ENCODE results near the gene FIBCD1.

The FIBCD1 gene

GRCh38 chr9:130938652-130939404 lies at the start of gene FIBCD1:
TSS of gene FIBCD1 (minus strand) at chr9:130939247. CDS start at chr9:130938607, 640 bp downstream.
- peak; percentile 39 for DNase-seq

- DNase-seq = no peak
These were observed 49.3 kb upstream of the FIBCD1 start for GRCh38 chr9:130988400-130988747.

- no peak for DNase-seq
These were observed 48.8 kb upstream of the FIBCD1 start for GRCh38 chr9:130987738-130988399.

DNA sequence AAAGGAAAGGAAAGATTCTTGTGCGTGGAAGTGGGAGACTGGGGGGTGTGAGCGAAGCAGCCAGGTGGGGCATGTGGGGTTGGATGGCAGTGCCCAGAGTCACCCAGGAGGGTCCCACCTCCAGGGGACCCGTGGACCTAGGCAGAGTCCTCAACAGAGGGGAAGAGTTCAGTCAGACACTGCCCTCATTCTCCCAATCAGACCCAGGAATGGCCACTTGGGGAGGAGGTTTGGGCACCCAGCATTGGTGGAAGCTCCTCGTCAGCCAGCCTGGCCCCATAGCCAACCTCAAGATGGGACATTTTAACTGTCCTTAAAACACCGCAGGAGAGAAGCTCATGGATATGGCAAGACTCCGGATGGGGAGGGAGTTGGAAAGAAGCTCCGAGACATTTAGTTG lies 48.0 kb upstream of the FIBCD1 start:
- DNase-seq = no peak

DNA sequence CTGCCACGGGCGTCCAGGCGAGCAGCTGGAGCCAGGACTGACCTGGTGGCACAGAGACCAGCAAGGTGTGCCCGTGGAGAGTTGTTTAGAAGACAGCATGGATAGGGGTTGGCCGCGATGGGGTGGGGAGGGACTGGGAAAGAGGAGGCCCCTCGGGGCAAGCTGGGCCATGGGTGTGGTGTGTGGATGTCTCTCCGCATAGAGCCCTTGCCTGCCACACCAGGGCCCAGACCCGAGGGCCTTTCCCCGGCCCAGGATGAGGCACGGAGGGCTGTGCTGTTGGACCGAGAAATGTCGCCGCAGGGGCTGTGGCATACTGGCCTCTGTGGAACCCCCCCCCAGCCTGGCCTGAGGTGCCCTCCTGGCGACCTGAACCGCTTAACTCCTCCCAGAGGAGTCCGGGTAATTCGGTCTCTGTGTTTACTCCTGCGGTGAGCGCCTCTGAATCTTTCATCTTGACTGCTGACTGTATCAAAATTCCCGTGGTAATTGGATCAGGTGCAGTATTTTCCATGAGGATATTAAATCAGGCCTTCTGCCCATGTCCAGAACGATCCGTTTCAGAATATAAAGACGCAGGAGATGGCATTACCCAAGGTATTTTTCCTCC lies 47.4 kb upstream of the FIBCD1 start:
- DNase-seq = no peak

GRCh38 chr9:130985606-130986162 lies 46.6 kb upstream of the FIBCD1 start:
- no peak for DNase-seq

DNA sequence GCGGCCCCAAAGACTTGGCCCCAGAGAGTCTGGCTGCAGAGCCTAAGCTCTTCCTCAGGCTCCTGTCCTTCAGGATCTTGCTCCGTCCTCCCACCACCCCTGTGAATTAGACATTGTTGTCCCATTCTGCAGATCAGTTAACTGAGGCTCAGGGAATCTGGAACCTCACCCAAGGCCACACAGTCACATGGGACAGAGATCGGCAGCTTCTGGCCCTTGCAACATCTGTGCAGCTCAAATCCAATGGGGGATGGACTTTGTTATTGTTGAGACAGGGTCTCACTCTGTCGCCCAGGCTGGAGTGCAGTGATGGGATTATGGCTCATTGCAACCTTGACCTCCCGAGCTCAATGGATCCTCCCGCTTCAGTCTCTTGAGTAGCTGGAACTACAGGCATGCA lies 46.0 kb upstream of the FIBCD1 start:
- DNase-seq = no peak

- no peak for DNase-seq
These were observed 45.5 kb upstream of the FIBCD1 start for GRCh38 chr9:130984521-130984920.

- no peak for DNase-seq
These were observed 44.9 kb upstream of the FIBCD1 start for GRCh38 chr9:130983970-130984369.

DNA sequence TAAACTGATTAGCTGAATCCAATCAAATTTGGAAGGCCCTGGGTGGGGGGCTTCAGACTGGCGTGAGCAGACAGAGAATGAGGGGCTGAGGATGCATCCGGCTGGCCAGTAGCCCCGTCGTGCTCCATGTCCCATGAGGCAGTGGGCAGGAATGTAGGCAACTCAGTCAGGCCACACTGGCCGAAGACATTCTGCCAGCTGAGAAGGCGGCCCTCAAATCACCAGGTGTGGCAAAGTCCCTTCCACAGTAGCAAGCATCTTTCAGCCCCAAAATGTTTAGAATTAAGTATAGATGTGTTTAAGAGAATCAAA lies 44.3 kb upstream of the FIBCD1 start:
- no peak for DNase-seq

DNA sequence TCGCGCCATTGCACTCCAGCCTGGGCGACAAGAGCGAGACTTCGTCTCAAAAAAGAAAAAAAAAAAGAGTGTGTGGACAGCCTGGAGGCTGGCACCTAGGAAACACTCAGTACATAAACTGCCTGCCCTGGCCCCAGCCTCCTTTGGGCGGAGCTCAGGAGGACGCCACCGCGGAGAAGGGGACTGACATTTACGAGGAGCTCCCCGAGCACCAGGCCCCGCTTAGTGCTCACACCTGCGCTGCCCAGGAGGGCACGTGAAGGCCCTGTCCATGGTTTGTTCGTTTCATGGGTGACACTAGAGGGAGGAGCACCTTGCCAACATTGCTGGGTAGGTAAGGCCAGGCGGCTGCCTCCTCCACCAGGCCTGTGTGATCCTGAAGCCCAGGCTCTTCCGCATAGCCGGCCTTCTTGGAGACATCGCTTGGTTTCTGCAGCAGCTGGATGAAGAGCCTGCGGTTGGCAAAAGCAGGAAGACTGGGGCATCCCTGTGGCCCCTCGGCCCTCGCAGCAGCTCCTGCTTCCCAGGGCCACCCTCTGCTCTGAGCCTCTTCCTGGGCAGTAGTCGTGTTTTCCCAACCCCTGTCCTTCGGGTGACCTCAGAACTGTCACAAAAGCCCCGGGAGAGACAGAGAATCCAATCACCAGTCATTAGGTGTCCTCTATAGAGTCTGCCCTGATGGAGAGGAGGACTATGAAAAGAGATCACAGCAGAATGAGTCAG lies 43.8 kb upstream of the FIBCD1 start:
- no peak for DNase-seq

DNA sequence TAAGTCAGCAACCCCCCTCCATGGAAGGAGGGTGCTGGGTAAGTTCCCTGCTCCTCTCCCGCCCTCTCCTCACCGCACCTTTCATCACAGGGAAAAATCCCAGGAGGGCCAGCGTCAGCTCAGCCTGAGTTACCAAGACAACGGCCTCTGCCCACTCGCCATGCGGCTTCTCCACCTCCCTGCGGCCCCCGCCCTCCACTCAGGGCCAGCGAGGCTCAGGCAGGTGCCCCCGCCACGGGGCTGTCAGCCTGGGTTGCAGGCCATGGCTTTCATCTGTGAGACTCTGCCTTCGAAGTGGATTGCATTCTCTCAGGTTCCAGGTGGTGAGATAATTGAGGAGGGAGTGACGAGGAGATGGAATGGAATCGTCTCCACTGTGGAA lies 42.7 kb upstream of the FIBCD1 start:
- DNase-seq = no peak

DNA sequence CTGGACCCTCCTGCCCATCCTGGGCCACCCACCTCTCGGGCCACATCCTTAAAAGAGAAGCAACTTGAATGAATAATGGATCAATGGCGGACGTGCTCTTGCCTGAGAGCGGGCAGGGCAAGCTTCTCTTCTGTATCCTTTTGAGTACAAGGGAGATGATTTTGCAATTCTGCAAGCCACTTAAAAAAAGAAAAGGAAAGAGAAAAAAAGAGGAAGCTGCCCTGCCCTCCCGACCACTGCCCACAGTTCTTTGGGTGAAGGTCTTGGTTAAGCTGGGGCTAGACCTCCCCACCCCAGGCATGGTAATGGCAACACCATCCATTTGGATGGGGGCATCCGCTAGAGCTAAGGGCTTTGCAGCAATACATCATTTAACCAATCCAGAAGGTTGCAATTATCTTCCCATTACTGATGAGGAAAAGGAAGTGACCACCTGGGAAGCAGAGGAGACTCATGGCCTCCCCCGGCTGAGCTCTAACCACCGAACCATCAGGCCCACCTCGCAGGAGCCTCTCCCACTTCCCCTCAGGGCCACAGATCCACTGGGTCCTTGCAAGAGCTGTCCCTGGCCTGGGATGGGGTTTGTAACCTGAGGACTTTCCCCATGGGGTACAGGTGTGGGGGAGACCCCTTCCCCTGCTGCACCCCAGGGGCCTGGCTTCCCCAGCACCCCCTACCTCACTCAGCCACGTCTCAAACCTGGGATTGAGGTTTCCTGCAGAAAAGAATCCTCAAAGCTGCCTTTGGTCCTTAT lies 42.1 kb upstream of the FIBCD1 start:
- DNase-seq = no peak

GRCh38 chr9:130980526-130980925 lies 41.5 kb upstream of the FIBCD1 start:
- DNase-seq = no peak

DNA sequence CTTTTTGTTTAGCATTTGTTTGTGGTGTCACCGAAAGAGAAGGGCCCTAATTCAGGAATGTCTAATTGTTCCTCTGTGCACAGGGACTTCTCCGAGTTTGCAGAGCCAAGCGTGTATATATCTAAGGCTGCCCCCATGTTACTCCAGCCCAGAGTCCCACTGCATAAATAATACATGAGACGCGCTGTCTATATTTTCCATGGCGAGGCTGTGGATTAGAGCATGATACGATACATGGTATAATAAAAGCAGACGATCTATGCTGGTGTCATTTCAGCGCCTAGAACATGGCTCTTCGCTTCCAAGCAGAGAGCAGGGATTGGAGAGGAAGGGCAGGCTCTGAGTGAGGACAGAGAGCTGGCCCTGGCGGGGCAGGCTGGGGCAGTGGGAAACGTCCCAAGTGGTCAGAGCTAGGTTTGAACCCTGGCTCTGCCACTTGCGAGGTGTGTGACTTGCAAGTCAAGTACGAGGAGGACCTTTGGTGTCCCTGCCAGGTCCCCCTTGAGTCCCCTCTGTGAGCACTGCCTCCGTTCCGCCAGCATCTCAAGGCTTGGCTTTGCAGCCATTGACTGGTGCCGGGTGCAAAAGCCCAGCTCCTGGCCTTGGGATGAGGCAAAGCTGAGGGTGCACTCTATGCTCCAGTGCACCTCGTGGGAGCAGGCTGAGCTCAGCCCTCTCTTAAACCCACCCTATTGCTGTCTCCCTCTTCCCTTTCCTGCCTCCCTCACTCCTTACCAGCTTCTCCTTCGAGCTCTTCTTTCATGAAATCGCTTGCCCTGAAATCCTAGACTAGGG lies 40.7 kb upstream of the FIBCD1 start:
- DNase-seq = no peak

- no peak for DNase-seq
These were observed 38.8 kb upstream of the FIBCD1 start for GRCh38 chr9:130977811-130978221.

DNA sequence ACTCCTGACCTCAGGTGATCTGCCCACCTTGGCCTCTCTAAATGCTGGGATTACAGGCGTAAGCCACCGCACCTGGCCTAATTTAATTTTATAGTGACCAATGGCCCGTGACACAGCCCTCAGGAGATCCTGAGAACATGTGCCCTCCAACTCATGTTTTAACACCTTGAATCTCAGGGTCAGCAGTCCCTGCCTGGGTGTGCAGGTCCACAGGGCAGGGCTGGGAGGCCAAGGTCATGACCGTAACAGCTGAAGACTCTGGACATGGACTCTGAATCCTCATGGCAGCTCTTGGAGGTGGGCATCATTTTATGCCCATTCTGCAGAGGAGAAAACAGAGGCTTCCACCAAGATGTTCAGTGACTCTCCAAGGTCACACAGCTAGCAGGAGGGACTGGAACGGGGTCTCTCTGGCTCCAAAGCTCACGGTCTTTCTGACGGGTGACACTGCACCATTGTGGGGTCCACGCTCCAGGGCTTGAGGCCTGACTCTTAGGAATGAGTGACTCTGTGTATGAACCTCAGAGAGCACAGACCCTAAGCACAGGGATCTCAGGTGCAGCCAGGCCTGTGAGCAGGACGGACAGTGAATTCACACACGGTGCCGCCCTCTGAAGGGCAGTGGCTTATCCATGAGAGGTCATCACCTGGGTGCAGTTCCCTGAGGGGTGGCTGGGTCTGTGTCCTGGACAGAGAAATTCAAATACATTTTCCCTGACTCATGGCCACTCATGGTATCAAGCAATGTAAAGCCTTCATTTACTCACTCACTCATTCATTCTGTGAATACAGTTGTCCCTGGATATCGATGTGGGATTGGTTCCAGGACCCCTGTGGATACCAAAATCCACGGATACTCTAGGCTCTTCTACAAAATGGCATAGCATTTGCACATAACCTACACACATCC lies 37.1 kb upstream of the FIBCD1 start:
- DNase-seq = no peak

DNA sequence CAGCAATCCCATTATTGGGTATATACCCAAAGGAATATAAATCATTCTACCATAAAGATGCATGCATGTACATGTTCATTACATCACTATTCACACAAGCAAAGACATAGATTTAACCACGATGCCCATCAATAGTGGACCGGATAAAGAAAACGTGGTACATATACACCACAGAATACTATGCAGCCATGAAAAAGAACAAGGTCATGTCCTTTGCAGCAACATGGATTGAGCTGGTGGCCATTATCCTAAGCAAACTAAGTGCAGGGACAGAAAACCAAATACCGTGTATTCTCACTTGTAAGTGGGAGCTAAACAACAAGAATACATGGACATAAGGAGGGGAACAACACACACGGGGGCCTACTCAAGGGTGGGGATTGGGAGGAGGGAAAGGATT lies 36.1 kb upstream of the FIBCD1 start:
- no peak for DNase-seq

- no peak for DNase-seq
These were observed 35.6 kb upstream of the FIBCD1 start for GRCh38 chr9:130974697-130975096.

GRCh38 chr9:130973686-130974281 lies 34.7 kb upstream of the FIBCD1 start:
- no peak for DNase-seq

Data from activated CD4-positive, alpha-beta T cell treated with anti-CD3 and anti-CD28 coated beads for 48 hours (primary cell).